Colonic mucosa (tissue), 4 donors: Measurements from ENCODE around the gene STAMBP. TPM values are rescaled to one million over a fixed set of nuclear protein-coding genes. Genes with fewer than 3 reads are reported as not detected.
"Not testable (repeated sequence)": the region's sequence is repeated elsewhere in the genome, so short reads cannot be mapped to it uniquely, and the experiment has no call there.

Experiments
- DNase-seq: peaks from one replicate; pipeline ENCODE4 v3.0.0-alpha.2; 2020
- H3K27ac ChIP-seq: fragments of 200-600 bp; one replicate; pipeline ENCODE4 v1.8.0; 2021
- H3K27me3 ChIP-seq: fragments of 200-600 bp; one replicate; pipeline ENCODE4 v1.8.0; 2021
- H3K36me3 ChIP-seq: fragments of 200-600 bp; one replicate; pipeline ENCODE4 v1.8.0; 2021
- H3K4me1 ChIP-seq: fragments of 200-600 bp; one replicate; pipeline ENCODE4 v1.8.0; 2021; ENCODE audit warnings: mild to moderate bottlenecking
- H3K4me3 ChIP-seq: fragments of 200-600 bp; one replicate; pipeline ENCODE4 v1.8.0; 2021
- H3K9ac ChIP-seq, 2 donors: one replicate each; pipeline ENCODE4 v1.7.0; 2013; ENCODE audit warnings: control low read depth in 2 of 2, low read depth in 2 of 2, low read length in 2 of 2
- H3K9me3 ChIP-seq: fragments of 200-600 bp; one replicate; pipeline ENCODE4 v1.8.0; 2021
- intact Hi-C: fragments of 100-400 bp; cut with DNase I; formaldehyde crosslinking; loops from one replicate; pipeline ENCODE4 v1.14.1; 2022
- total RNA-seq, 2 donors: library from RNA; stranded (reverse); fragmentation: NEBNext Ultra II Directional in 1 of 2; extraction: Animal tissue kit (Norgen Biotek cat#: 25700) in 1 of 2; gene quantifications; one replicate each; pipeline ENCODE4 v1.2.1, GENCODE V29; 2021
- TF ChIP-seq, protein P1 (sequence below): fragments of 200-600 bp; IDR thresholded peaks from one replicate; pipeline ENCODE4 v1.8.0; 2022; ENCODE audit warnings: antibody characterized with exemption, mild to moderate bottlenecking
- donor health status: healthy.
- donor health status: DM: no; HTN: no; CAD: no.
- donor health status: DM: no; HTN: no; CAD: no.

STAMBP gene
- total RNA-seq, 2 donors from 2014 or later = 49.5 to 54.7 TPM

DNA sequence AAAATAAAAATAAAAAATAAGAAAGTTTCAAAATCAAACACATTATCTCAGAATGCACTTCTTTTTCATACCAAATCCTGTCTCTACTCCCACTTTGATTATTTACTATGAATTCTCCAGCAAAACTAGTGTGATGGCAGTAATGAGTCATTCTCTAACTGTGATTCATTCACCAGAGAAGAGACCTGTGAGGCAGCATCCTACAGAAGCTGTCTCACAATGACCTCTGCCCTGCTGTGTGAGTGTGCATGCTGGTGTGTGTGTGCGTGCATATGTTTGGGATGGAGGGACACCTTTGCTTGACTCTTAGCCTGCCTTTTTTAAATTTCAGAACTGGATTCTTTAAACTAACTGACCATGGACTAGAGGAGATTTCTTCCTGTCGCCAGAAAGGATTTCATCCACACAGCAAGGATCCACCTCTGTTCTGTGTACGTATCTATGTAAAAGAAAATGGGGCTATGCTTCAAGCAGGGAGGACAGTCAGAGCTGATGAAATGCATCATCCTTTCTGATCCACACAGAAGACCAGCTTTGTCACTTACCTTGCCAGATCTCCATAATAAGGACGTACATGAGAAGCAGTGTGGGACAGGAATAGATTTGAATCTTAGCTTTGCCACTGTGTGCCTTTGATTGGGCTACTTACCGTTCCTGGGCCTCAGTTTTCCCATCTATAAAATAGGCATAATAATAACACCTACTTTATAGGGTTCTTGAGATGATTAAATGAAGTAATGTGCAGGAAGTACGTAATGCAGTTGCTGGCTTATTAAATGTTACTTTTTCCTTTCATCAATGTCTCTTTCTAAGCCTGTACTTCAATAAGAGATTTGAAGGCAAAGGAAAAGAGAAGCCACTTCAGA, 31.2 kb downstream of the STAMBP start:
- Histone ChIP-seq H3K9ac (no peak overlapping the region), H3K27ac (no peak overlapping the region), H3K4me1 (no peaks in the 10 kb centered on the region), H3K4me3 (no peak overlapping the region), H3K36me3 (peaks cover 10% of the 10 kb centered on the region), H3K27me3 (no peaks in the 10 kb centered on the region), H3K9me3 (no peaks in the 10 kb centered on the region)
- intact Hi-C loops = no loop called here
- TF ChIP-seq, protein P1, sequence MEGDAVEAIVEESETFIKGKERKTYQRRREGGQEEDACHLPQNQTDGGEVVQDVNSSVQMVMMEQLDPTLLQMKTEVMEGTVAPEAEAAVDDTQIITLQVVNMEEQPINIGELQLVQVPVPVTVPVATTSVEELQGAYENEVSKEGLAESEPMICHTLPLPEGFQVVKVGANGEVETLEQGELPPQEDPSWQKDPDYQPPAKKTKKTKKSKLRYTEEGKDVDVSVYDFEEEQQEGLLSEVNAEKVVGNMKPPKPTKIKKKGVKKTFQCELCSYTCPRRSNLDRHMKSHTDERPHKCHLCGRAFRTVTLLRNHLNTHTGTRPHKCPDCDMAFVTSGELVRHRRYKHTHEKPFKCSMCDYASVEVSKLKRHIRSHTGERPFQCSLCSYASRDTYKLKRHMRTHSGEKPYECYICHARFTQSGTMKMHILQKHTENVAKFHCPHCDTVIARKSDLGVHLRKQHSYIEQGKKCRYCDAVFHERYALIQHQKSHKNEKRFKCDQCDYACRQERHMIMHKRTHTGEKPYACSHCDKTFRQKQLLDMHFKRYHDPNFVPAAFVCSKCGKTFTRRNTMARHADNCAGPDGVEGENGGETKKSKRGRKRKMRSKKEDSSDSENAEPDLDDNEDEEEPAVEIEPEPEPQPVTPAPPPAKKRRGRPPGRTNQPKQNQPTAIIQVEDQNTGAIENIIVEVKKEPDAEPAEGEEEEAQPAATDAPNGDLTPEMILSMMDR = no peak
- no peak for DNase-seq

DNA sequence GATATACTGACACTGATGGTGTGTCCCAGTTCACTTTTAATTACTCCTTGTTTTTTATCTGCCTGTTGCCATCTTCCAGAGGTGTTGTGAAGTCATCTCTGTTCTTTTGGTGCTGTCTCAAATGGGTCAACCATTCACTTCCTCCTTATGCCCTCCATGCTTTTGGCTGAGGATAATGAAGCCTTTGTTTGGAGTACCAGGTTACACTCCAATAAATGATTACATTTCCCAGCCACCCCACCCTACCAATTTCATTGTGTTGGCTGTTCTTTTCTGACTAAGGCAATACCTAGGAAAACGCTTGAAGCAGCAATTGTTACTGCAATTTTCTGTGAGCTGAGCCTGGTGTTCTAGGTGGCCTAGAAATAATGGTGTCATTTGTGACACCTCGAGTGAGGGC, 34.2 kb downstream of the STAMBP start:
- intact Hi-C loops = no loop called here
- H3K36me3 ChIP-seq = peaks cover 5% of the 10 kb centered on the region
- no peaks in the 10 kb centered on the region for H3K9me3 ChIP-seq
- no peaks in the 10 kb centered on the region for H3K4me1 ChIP-seq
- DNase-seq = peak; percentile 36
- TF ChIP-seq, protein P1 = no peak
- H3K4me3 ChIP-seq = no peak overlapping the region
- H3K9ac ChIP-seq = no peak overlapping the region
- H3K27me3 ChIP-seq = no peaks in the 10 kb centered on the region
- H3K27ac ChIP-seq = no peak overlapping the region

DNA sequence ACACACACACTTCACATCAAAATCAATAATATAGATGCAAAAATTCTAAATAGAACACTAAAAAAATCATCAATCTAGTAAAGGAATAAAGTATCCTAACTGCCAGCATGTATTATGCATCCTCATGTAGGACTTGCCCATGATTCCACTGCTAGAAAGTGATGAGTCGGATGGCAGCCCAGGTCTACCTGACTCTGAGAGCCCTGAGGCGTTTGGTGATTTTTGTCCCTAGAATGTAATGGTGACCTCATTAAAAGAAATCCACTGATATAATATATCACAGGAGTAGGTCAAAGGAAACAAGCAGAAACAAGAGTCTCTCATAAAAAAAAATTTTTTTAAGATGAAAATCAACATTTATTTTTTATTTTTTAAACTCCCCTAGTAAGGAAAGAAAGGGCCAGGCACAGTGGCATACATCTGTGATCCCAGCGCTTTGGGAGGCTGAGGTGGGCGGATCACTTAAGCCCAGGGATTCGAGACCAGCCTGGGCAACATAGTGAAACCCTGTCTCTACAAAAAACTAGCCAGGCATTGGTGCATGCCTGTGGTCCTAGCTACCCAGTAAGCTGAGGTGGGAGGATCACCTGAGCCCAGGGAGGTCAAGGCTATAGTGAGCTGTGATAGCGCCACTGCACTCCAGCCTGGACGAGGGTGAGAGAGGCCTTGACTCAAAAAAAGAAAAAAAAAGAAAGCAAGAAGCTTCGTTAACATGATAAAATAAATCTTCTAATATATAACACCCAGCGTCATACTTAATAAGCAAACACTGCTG, 39.6 kb downstream of the STAMBP start:
- Histone ChIP-seq H3K4me3 (no peak overlapping the region), H3K9ac (no peak overlapping the region), H3K9me3 (no peaks in the 10 kb centered on the region), H3K36me3 (no peaks in the 10 kb centered on the region), H3K4me1 (no peaks in the 10 kb centered on the region), H3K27me3 (no peaks in the 10 kb centered on the region), H3K27ac (no peak overlapping the region)
- intact Hi-C loops = no loop called here
- no peak for DNase-seq
- TF ChIP-seq, protein P1 = no peak

DNA sequence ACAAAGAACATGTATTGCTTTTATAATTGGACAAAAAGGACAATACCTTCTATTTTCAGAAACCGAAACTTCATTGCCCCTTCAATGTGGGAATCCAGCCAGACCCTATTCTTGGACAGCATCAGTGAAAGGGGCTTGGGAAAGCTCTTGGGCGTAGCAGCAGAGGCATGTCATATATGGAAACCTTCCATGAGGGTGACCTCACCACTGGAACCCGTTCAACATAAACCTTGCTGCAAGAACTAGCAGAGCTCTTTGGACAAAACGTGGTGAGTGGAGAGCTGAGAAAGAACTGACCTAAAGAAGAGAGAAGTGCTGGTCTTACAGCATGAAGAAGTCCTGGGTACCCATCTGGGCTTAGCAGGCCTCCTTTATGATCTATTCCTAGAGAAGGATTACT, 41.3 kb downstream of the STAMBP start:
- Histone ChIP-seq H3K27me3 (no peaks in the 10 kb centered on the region), H3K9ac (no peak overlapping the region), H3K9me3 (no peaks in the 10 kb centered on the region), H3K27ac (no peak overlapping the region), H3K4me3 (no peak overlapping the region), H3K36me3 (no peaks in the 10 kb centered on the region), H3K4me1 (no peaks in the 10 kb centered on the region)
- intact Hi-C loops = no loop called here
- TF ChIP-seq, protein P1 = no peak
- peak; percentile 50 for DNase-seq

DNA sequence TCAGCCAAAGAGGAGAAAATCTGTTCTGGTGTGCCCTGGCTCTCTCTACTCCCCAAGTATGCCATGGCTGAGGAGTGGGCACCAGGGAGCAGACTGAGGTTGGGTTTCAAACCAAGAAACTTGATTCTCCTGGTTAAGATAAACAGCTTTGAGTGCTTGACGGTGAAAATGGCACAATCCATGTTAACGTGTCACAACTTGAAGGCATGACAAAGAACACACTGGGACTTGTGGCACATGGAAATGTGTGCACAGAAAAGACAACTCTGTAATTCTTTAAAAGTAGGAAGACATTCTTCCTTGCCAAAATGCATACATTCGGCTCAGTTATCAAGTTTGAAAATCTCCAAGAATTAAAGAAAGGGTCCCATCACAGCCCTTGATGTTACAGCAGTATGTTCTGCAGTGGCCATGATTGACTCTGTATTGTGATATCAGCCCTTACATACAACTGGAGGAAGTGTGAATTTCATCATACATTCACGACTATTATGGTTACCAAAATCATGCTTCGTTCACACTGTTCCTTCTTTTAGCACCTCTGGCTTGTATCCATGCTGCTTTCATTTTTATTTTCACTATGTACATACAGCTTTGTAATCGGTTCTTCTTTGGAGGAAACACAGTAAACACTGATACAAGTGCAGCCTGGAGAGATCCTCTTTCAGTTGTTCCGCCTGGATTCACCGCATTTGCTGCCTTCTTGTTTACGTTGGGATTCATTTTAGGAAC, 48.5 kb downstream of the STAMBP start:
- Histone ChIP-seq H3K9ac (no peak overlapping the region), H3K36me3 (no peaks in the 10 kb centered on the region), H3K4me3 (no peak overlapping the region), H3K9me3 (no peaks in the 10 kb centered on the region), H3K27me3 (no peaks in the 10 kb centered on the region), H3K27ac (no peak overlapping the region), H3K4me1 (no peaks in the 10 kb centered on the region)
- TF ChIP-seq, protein P1 = no peak
- DNase-seq = no peak
- intact Hi-C loops = no loop called here

DNA sequence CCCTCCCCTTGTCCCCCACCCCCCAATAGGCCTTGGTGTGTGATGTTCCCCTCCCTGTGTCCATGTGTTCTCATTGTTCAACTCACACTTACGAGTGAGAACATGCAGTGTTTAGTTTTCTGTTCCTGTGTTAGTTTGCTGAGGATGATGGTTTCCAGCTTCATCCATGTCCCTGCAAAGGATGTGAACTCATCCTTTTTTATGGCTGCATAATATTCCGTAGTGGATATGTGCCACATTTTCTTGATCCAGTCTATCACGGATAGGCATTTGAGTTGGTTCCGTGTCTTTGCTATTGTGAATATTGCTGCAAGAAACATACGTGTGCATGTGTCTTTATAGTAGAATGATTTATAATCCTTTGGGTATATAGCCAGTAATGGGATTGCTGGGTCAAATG, 49.2 kb downstream of the STAMBP start:
- H3K27ac ChIP-seq, H3K36me3 ChIP-seq, H3K9ac ChIP-seq, intact Hi-C loops, H3K27me3 ChIP-seq, H3K4me1 ChIP-seq, DNase-seq, H3K4me3 ChIP-seq, H3K9me3 ChIP-seq: not testable (repeated sequence)
